DMS153 treated with DMSO at 0.1 percent for 48 hours (cell line): ENCODE measurements around the gene ARID3C.

ENCODE experiments used
- DNase-seq: peaks from one replicate; lab custom pipeline; 2025; ENCODE audit not compliant: unreplicated experiment; lab: John Stamatoyannopoulos, UW

Gene ARID3C

DNA sequence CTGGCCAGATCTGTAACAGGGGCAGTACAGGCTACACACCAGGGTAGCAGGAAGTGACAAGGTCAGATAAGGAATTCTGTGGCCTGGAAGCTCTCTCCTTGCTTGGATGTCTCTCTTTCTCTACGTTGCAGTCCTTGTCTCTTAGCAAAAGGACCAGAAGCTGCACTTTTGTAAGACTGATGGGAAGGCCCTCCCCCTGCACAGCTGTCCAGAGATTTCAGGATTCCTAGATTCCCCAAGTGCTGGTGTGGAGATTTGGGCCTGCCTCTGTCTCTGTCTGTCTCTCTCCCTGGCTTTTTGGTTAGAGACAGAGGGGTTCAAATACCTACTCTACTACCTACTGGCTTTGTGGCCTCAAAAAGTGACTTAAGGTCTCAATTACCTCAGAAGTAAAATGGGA lies 29.3 kb downstream of the ARID3C start:
- DNase-seq, result no peak

DNA sequence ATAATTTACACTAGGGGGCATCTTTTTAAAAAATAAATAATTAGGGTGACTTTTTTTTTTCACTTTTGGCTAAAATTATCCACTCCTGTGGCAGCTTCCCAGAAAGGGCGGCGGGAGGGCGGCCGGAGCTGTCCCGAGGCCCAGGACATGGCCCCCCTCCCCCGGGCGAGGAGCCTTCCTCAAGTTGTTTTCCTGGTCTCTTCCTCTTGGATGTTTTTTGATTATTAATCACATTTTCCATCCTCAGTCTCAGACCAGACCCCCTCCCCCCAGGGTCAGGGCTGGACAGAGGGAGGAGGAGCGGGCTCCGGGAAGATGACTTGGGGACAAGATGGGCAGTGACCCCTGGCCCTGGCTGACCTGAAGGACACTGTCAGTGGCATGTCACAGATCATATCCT lies 34.7 kb downstream of the ARID3C start:
- no peak for DNase-seq

DNA sequence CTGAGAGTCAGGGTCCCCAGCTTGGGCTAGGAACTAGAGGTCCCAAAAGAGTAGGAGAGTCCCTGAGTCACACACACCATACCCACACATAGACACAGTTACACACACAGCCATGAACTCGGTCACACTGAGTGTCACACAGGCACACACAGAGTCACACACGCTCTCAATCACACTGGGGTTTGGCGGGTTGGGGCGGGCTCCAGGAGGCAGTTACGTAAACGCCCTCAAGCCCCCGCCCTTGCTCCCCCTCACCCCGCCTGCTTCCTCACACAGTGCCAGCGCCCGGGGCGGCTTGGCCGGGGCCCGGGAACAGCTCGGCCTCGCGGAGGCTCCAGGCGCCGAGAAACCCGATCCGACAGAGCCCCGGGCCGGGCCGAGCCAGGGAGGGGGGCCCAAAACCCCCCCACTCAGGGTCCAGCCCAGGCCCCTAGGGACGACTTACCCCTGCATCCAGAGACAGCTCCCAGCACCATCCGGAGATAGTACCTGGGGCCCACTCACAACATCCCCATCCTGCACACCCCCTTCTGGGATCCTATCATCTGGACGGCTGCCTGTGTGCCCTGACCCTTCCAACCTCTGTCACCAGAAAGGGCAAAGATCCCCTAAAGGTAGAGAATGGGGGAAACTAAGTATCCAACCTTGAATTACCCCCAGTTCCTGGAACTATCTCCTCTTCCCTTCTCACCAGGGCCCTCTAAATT lies 35.8 kb downstream of the ARID3C start:
- no peak for DNase-seq

DNA sequence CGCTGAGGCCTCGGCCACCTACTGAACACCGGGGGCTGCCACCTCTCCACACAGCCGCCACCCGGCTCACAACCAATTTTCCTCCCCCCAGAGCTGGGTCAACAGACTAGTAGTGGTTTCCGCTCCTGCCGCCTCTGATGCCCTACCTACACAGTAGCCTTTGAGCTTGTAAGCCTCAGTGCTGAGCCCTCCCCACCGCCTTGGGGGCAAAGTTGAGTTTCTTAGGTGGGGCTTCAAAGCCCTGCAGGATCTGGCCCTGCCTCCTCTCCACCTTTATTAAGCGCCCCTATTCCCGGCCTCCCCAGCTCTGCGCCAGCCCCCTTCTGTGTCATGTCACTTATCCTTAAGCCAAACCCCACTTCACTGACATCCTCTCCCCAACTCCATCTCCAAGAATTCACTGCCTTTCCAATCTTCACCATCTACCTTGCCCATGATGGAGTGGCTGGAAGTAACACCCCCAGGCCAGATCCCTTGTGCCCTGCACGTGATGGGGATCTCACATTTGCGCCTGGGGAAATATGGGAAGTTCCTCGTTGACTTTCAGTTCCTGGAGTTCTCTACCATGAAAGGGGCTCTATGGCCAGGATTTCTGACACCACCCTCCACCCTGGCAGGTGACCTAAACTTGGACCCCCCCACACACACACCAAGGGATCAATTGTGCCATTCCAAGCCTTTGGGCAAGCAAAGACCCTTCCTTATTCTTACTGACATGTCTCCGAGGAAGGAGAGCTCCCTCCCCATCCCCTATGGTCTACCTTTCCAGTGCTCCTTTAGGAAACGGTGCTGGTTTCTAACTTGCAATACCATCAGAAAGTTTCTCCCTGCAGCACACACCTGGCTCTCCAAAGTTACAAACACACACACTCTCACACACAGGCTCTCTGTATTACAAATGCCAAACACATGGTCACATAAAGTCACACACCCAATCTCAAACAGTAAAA lies 36.7 kb downstream of the ARID3C start:
- no peak for DNase-seq

DNA sequence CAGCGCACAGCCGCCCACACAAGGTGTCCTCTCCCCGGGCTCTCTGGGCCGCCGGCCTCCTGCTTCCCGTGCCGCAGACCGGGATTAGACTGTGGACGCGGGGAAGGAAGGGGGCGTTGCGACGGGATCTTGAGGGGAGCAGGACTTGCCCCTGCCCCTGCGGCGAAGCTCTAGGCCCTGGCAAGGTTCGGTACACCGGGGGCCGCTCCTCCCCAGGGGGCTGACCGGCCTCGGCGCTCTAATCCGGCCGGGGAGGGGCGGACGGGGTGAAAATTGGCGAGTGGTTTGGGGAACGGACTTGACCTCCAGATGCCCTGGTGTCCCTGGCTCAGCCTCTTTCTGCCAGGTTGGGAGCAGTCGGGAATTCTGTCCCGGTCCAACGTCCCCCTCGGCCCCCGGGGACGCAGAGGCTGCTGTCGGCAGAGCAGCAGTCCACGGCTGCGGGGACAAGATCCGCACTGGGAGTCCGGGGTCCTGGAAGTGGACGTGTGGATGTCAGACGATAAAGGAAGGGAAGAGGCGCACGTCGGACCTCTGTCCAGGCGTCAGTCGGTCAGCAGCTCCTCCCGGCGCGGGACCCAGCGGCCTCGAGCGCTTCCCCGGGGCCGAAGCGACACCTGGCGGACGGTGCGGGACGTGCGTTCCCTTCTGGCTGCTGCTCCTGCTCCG lies 37.5 kb downstream of the ARID3C start:
- peak; percentile 64 for DNase-seq

DNA sequence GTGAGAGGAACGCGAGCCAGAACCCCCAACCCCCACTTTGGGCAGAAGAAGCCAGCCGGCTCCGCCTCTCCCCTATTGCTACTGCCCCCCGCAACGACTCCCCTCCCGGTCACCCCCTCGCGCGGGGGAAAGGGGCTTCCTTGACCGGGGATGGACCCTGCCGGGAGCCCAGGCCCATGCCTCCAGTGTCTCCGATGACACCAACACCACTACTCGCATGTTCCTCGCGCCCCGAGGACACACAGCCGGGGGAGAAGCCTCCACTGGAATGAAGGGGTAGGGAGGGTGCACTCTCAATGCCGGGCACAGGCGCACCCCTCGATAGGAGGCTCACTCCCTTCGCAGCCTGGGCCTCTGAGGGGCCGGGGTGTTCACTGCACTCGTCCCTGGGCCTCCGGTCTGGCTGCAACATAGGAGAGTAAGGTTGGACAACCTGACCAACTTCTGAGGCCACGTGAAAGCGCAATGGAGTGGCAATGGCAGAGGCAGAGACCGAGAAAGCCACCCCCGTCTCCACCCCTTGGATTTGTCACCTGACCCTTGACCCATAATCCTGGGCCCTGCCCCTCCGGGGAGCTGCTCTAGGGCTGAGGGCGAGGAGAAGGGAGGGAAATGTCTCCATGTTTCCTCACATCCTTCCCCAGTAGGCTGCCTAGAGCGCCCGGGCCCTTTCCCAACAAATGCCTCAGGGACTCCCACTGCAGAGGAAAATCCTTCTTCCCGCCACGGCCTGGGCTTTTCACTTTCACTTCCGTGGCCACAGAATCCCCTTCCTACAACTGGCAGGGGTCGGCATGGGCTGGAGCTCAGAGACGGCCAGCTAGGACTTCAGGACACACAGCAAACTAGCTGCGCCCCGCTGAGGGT lies 38.3 kb downstream of the ARID3C start:
- no peak for DNase-seq

DNA sequence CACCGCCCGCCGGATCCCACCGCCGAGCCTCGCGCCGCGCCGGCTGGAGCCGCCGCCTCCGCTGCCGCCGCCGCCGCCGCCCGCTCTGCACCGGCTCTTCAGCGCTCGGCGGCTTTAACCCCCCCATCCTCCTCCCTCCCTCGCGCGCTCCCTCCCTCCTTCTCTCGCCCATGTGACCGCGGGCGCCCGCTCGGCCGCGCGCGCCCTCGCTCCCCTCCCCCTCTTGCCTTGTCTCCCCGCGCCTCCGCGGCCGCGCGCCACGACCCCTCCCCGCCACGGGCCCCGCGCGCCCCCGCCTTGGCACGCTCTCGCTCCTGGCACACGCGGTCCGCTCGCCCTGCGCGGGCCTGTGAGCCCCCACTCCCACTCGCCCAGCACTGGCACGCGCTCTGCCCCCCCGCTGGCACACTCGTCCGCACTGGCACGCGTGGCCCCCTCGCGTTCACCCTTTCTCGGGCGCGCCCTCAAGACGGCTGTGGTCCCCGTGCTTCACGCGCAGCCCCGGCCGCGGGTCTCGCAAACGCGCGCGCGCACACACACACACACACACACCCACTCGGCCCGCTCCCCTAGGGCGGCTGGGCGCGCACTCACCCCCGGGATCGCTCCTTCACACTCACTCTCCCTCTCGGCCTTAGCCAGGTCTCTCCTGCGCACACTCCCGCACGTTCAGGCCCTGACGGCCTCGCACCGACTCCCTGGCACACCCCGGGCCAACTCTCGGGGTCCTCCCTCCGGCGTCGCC lies 39.1 kb downstream of the ARID3C start, which contains the start of gene CNTFR:
Gene CNTFR (minus strand): TSS at position 89 of the 745 bp plus-strand sequence. CDS start 20,743 bp downstream, outside the sequence.
- DNase-seq, result no peak

DNA sequence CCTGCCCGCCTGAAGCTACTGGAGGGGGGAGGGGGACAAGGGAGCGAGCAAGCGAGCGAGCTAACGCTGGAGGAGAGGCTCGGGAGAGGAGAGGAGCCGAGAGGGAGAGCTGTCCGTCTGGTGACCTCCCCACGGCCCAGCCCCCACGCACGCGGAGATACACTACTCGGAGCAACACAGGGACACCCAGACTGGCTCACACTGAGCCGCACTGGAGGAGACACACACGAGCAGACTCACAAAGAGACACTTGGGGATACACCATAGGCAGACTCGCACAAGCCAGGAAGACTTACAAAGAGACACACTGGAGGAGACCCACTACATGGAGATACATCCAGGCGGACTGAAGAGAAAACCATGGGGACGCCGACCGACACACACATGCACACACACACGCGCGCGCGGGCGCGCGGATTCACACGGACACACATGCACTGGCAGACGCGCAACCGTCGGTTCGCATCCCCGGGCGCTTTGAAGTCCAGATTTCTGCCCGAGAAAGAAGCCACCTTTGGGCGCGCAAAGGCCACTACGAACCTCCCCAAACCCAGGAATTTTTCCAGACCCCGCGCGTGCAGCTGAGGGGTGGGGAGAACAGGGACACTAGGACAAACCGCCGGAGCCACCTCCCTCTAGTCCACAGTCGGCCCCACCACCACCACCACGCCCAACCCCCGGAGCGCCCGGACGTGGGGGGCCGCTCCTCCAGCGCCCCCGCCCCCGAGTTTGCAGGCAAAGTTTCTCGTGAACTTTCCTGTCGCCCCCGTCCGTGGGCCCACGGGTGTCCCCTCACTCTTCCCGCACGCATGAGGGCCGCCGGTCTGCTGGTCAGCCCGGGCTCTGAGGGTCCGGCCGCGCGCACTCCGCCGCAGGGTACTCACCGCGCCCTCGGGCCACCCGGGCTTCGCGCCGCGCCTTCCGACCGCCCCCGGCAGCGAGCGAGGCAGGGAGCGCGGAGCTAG lies 39.9 kb downstream of the ARID3C start:
- no peak for DNase-seq

DNA sequence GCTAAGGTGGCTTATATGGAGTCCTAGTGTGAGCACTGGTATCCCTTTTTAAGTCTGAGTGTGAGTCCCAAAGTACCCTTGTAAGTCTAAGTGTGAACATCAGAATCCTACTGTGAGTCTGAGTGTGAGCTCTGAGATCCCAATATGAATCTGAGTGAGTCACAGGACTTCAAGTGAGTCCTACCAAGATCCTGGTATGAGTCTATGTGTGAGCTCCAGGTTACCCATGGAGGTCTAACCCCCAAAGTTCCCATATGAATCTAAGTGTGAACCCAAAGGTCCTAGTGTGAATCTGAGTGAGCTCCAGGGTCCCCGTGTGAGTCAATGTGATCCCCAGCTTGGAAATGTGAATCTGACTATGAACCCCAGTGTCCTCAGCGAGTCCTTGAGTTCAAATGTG lies 41.6 kb downstream of the ARID3C start:
- DNase-seq, result no peak

DNA sequence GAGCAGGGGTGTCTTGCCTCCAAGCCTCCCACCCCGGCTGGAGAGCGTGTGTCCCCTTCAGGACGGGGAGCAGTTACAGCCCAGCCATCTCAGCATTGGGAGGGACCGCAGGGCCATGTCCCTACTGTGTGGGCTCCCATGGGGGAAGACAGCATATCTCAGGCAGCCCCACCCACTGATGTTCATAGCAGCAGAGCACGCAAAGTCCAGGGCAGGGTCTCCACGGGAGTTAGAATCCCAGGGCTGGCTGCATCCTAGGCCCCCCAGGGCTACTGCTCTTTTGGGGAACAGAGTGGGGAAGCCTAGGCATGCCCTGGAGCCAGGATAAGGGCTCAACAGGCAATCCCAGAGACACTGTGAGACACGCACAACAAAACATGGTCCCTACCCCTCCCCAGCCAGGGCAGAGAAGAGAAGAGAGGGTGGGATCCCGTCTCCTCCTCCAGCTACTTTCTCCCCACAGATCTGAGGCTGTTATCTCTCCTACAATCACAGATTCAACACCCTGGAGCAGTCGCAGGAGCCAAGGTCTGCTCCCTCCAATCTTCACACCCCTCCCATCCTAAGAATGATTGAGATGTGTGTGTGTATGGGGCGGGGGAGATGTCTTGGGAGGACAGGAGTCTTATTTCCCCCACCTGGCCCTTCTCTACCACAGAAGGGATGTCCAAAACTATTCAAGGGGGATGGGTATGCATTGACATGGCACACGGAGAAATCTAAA lies 42.8 kb downstream of the ARID3C start:
- DNase-seq, result no peak

DNA sequence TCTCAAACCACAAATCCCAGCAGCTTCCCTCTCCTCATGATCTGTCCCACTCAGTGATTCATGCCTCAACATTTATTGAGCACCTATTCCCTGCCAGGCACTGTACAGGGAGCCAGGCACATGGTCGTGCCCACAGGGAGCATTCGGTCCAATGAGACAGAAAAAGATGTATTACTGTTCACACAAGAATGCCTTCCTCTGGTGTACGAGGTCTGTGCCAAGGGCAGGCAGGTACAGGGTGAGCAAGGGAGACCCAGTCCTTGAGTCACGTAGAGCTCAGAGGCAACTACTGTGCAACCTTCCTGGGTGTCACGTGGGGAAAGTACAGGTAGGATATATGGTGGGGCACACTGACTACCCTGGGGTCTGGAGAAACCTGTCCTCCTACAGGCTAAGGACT lies 43.9 kb downstream of the ARID3C start:
- no peak for DNase-seq

DNA sequence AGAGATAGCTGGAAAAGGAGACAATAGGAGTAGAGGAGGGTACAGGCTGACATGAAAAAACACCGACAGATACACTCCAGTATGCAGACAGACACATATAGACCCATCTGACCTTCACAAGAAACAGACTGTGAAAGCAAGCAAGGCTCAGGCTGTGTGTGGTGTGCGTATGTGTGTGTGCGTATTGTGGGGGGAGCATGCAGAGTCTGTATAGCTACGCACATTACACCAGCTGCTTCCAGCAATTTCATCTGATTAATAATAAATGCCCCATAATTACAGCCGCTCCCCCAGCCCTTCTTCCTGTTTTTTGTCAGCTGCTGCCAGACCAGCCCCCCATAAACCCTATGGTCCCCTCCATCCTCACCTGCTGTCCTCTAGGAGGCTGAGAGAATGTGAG lies 46.1 kb downstream of the ARID3C start:
- no peak for DNase-seq

DNA sequence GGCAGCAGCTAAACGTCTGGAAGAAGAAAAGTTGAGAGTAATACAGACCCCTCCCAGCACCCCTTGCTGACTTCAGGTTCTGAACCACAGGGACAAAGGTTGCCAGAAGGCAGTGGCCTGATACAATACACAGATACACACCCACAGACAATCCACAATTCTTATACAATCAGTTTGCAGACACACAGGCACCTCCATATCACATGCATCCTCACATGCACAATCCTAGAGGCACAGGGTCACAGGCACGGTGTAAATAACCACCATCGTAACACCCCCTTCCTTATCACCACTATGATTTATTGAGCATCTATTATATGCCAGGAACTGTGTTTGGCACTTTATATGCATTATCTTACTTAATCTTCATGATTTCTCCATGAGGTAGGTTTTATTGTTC lies 47.5 kb downstream of the ARID3C start:
- DNase-seq, result no peak

DNA sequence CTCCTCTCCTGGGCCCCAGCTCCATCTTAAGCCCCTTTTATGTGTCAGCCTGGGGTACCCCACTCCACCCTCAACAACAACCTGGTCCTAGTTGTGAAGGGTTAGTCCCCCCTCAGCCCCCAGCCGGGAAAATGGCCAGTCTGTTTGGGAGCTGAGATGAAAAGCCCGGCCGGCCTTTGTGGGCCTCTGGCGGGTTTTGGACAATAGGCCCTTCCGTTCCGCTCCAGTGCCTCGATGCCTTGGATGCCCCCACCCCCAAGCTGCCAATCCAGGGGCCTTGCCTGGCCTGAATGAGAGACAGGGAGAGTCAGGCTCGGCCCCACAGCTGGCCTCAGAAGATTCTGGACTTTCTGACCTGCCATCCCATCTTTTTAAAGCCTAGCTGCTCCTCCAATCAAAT lies 48.5 kb downstream of the ARID3C start:
- DNase-seq, result no peak

DNA sequence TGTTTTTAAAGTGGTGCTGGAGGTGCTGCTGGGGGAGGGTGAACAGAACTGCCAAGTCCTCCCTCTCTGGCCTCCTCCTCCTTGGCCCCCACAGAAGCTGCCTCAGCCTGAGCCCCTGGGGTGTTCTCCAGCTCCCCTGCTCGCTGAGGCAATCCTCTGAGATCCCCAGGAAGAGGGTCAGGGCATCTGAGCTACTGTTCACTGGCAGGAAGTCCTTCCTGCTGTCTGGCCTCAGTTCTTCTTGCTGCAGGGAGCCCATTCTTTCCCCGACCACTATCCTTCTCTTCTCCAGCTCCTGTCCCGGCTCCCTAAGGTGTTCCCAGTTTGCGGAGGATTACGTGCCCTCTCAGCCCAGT lies 49.1 kb downstream of the ARID3C start:
- no peak for DNase-seq

DNA sequence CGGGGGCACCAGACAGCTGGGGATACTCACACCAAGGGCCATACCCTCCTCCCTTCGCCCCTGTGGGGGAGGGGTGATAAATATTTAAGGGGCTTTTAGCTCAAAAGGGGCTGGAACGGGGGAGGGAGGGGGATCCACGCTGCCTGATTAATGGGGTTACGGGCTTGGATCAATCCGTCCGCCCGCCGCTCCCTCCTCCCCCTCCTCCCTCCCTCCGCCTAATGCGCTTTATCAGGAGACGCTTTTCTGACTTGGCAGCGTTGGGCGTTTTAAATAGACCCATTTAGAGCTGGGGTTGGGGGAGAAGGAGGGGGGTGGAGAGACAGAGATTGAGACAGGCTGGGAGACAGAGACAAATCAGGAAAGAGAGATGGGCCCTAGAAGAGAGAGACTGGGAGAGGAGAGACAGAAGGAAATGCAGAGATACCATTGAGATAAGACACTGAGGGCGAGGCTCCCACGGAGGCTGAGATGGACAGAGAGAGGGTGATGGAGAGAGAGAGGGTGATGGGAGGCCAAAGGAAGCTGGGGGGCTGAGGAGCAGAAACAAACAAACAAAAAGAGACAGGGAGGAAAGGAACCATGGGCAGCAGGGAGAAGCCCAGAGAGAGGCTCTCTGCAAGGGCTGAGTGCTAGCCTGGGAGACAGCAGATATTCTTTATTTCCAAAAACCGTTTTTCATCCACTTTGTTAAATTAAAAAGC lies 49.6 kb downstream of the ARID3C start:
- no peak for DNase-seq

DNA sequence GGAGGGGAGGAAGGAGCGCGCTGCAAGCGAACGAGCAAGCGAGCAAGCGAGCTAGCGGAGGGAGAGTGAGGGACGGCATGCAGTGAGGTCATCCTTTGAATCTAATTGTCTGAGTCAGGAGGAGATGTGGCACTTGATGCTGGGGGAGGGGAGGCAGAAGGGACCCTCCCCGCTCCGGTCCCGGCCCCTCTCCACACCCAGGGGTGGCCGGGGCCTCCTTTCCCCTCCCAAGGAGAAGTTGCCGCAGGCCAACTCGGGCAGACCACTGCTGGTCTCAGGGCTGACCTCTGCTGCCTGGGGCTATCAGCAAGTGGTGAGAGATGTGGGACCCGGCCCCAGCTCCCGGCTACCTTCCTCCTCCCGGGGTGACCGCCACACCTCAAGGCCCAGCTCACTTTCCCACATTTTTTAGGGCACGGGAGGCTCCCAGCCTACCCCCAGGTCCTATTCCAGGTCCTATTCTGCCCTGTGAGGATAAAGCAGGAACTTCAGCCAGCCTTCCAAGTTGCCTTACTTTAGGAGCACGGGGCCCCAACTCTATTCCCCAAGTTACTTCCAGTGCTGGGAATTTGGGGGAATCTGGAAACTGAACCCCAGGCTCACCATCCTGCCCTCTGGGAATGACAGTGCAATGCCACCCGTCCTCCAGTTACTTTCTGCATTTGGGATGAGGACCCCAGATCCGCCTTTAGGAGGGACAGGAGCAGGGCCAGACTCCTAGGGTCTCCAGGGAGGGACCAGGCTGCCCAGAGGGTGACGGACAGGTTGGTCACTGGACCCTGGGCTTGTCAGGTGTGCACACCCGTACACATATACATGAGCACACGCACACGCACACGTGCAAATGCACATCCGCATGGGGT lies 50.4 kb downstream of the ARID3C start:
- no peak for DNase-seq
